PC-3 (cell line): ENCODE results near the gene SWT1.
"Not testable (repeated sequence)": the region's sequence is repeated elsewhere in the genome, so short reads cannot be mapped to it uniquely, and the experiment has no call there.

Experiments used
- CTCF ChIP-seq: fragments of 300-600 bp; sonication (generic); conservative IDR thresholded peaks from 2 replicates; pipeline ENCODE4 v1.5.1; 2017; ENCODE audit warnings: antibody characterized with exemption, low read depth, mild to moderate bottlenecking, low read length
- EZH2 ChIP-seq: fragments of 300-600 bp; sonication (generic); IDR thresholded peaks from one replicate; pipeline ENCODE4 v1.6.1; 2017; ENCODE audit warnings: antibody characterized with exemption, mild to moderate bottlenecking, low read length; ENCODE audit not compliant: unreplicated experiment
- EZH2phosphoT487 ChIP-seq: fragments of 300-600 bp; sonication (generic); IDR thresholded peaks from 2 replicates; pipeline ENCODE4 v1.6.1; 2018; ENCODE audit warnings: mild to moderate bottlenecking, antibody characterized with exemption, low read length, borderline replicate concordance

- TF ChIP-seq CTCF, EZH2phosphoT487, EZH2: not testable (repeated sequence)
Measured at GRCh38 chr1:185251928-185252327, 95.0 kb downstream of the SWT1 start.
